Peyer's patch (tissue), 4 donors: ENCODE results near the gene DAPK1. TPM values are rescaled to one million over a fixed set of nuclear protein-coding genes. Genes with fewer than 3 reads are reported as not detected.

ENCODE experiments used
- DNase-seq, 3 donors: peaks; one replicate each; pipeline ENCODE4 v3.0.0-alpha.2; 2017 to 2019
- H3K27ac ChIP-seq, 4 donors: fragments of 200-600 bp; sonication (generic); one replicate each; pipeline ENCODE4 v1.5.1; 2016 to 2019
- H3K27me3 ChIP-seq, 2 donors: fragments of 200-600 bp; sonication (generic); one replicate each; pipeline ENCODE4 v1.5.1; 2019
- H3K36me3 ChIP-seq, 3 donors: fragments of 200-600 bp; sonication (generic); one replicate each; pipeline ENCODE4 v1.5.1; 2016 to 2019
- H3K4me1 ChIP-seq, 4 donors: fragments of 200-600 bp; sonication (generic); one replicate each; pipeline ENCODE4 v1.5.1; 2016 to 2019
- H3K4me3 ChIP-seq, 4 donors: fragments of 200-600 bp; sonication (generic); 1 replicate in 3 of 4; 2 replicates in 1 of 4; pipeline ENCODE4 v1.5.1; 2016 to 2019; ENCODE audit warnings: mild to moderate bottlenecking in 1 of 4
- H3K9me3 ChIP-seq, 4 donors: fragments of 200-600 bp; sonication (generic); one replicate each; pipeline ENCODE4 v1.5.1; 2016 to 2019; ENCODE audit warnings: mild to moderate bottlenecking in 1 of 4
- CTCF ChIP-seq, 6 experiments: fragments of 450-650 bp in 4 of 6; fragments of 200-600 bp in 2 of 6; sonication (generic) in 1 of 6; IDR thresholded peaks; one replicate each; pipeline ENCODE4 v1.5.1; 2017 to 2019; ENCODE audit warnings: antibody characterized with exemption in 6 of 6, mild to moderate bottlenecking in 3 of 6, moderate library complexity in 1 of 6
- POLR2A ChIP-seq, 2 donors: fragments of 450-650 bp; IDR thresholded peaks; one replicate each; pipeline ENCODE4 v1.5.1; 2017; ENCODE audit warnings: antibody characterized with exemption in 2 of 2, mild to moderate bottlenecking in 2 of 2, moderate library complexity in 2 of 2
- total RNA-seq, 4 donors: library from RNA; depleted of rRNA; stranded (reverse); fragments of >200 nt; gene quantifications; one replicate each; pipeline ENCODE4 v1.1.0, GENCODE V29; 2016

Gene DAPK1
- total RNA-seq, 4 donors from 2014 or later, result 45.4 to 96.4 (median 77.2) TPM

DNA sequence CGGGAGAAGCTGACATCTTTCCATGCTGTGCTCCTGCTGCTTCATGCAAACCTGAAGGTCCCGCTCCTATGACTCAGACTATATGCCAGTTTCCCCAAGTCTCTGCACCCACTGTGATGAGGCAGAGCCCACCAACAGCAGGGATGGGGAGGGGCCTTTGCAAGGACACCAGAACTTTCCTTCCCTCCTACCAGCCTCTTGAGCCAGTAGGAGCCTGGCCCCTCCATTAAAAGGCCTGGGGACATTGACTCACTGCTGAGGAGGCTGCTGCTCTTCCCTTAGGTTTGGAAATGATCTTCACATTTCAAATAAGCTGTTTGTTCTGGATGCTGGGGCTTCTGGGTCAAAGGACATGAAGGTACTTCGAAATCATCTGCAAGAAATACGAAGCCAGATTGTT lies 202.2 kb downstream of the DAPK1 start:
- no peaks in the 10 kb centered on the region for H3K27me3 ChIP-seq
- TF ChIP-seq CTCF (IDR thresholded peaks at IDR 0.05) (no peak), POLR2A (IDR thresholded peaks at IDR 0.05) (no peak)
- no peak overlapping the region for H3K27ac ChIP-seq
- H3K36me3 ChIP-seq, result peaks cover 0 to 50% (median 0%) of the 10 kb centered on the region in 3 donors
- no peak overlapping the region for H3K4me3 ChIP-seq
- DNase-seq, result no peak
- no peaks in the 10 kb centered on the region for H3K4me1 ChIP-seq
- no peaks in the 10 kb centered on the region for H3K9me3 ChIP-seq

DNA sequence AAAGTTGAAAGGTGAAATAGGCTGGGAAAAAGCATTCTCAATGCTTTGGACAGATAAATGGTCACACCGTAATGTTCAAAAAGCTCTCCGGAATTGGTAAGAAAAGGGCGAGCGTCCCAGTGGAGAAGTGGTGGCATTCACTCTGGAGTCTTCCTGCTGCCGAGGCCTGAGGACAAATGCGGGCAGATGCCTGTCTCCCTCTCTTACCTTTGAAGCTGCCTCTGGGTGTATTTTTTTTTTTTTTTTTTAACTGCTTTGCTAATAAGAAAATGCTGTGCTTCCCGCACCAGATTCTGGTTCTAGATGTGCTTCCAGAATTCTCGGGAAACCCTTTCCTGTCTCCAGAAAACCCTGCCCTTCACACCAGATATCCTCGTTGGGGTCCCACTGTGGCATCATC lies 203.8 kb downstream of the DAPK1 start:
- Histone ChIP-seq H3K4me3 (no peak overlapping the region), H3K27ac (no peak overlapping the region), H3K9me3 (no peaks in the 10 kb centered on the region), H3K36me3 (peaks cover 0 to 58% (median 0%) of the 10 kb centered on the region in 3 donors), H3K27me3 (no peaks in the 10 kb centered on the region), H3K4me1 (no peaks in the 10 kb centered on the region)
- TF ChIP-seq POLR2A (IDR thresholded peaks at IDR 0.05) (no peak), CTCF (IDR thresholded peaks at IDR 0.05) (no peak)
- DNase-seq, result no peak

DNA sequence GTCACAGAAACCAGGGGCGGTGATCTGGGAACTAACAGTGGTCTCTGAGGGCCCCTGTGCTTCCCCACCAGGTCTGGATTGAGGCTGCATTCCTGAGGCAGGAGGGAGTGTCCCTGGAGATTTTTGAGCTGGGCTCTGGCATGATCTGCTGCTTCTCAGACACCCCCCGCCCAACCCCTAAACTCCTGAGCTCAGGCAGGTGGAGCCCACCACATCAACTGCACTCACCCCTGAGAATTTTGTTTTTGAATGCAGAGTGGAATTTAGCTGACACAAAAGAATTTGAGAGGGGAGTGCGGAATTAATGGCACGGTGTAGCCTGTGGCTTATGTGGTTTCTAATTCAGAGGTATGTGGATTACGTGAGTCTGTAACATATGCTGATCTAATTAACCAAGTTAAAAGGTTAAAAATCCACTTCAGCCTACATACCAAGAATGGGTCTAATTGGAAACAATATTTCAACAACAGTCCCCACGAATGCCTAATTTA lies 204.3 kb downstream of the DAPK1 start:
- H3K4me3 ChIP-seq, result no peak overlapping the region
- H3K27ac ChIP-seq, result no peak overlapping the region
- no peaks in the 10 kb centered on the region for H3K9me3 ChIP-seq
- peaks cover 0 to 61% (median 0%) of the 10 kb centered on the region in 3 donors for H3K36me3 ChIP-seq
- no peaks in the 10 kb centered on the region for H3K27me3 ChIP-seq
- no peaks in the 10 kb centered on the region for H3K4me1 ChIP-seq
- DNase-seq, result no peak
- TF ChIP-seq POLR2A (IDR thresholded peaks at IDR 0.05) (no peak), CTCF (IDR thresholded peaks at IDR 0.05) (no peak)

DNA sequence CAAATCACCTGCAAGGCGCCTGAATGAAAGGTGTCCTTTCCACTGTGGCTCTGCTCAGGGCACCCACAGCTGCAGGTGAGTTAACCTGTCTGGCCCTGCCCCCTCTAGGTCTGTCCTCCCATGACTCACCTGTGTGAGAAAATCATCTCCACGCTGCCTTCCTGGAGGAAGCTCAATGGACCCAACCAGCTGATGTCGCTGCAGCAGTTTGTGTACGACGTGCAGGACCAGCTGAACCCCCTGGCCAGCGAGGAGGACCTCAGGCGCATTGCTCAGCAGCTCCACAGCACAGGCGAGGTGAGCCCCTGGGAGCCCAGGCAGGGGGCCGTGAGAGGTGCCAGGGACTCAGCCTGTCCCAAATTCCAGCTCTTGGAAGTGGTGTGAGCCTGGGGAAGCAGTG lies 205.3 kb downstream of the DAPK1 start:
- peaks cover 0 to 55% (median 0%) of the 10 kb centered on the region in 3 donors for H3K36me3 ChIP-seq
- H3K27ac ChIP-seq, result no peak overlapping the region
- no peaks in the 10 kb centered on the region for H3K27me3 ChIP-seq
- no peak for DNase-seq
- no peaks in the 10 kb centered on the region for H3K4me1 ChIP-seq
- H3K4me3 ChIP-seq, result no peak overlapping the region
- no peaks in the 10 kb centered on the region for H3K9me3 ChIP-seq
- TF ChIP-seq POLR2A (IDR thresholded peaks at IDR 0.05) (no peak), CTCF (IDR thresholded peaks at IDR 0.05) (no peak)

DNA sequence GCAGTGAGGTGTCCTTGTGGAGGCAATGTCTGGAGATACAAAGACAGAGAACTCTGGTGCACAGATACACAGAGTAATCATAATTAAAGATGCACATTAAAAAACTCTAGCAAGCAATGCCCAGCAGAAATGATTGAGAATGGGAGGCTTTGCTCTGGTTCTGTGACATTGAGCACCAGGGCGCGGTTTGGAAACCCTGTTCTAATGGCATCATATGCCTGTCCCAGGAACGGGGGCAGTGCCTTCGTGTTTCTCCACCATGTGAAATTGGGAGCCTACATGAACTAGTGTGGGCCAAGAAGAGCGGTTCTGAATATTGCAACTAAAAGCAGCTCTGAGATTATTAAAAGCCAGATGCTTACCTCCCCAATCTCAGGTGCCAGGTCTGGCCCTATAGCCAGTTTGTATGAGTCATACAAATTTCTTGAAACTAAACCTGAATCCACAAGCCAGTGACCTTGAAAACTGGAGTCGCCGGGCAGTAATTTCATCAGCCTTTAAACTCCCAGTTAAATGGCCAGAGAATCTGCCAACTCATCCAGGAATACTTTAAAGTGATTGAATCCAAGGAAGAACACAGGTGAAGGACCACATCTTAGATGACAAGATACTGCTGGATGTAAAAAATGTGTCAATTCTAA lies 206.1 kb downstream of the DAPK1 start:
- no peak for TF ChIP-seq POLR2A (IDR thresholded peaks at IDR 0.05)
- no peak for TF ChIP-seq CTCF (IDR thresholded peaks at IDR 0.05)
- Histone ChIP-seq H3K4me1 (no peaks in the 10 kb centered on the region), H3K4me3 (no peak overlapping the region), H3K27ac (no peak overlapping the region), H3K9me3 (no peaks in the 10 kb centered on the region), H3K36me3 (peaks cover 0 to 48% (median 0%) of the 10 kb centered on the region in 3 donors), H3K27me3 (no peaks in the 10 kb centered on the region)
- DNase-seq, result no peak
